Measurements from ENCODE around the gene RAB11FIP3.

The RAB11FIP3 gene

DNA sequence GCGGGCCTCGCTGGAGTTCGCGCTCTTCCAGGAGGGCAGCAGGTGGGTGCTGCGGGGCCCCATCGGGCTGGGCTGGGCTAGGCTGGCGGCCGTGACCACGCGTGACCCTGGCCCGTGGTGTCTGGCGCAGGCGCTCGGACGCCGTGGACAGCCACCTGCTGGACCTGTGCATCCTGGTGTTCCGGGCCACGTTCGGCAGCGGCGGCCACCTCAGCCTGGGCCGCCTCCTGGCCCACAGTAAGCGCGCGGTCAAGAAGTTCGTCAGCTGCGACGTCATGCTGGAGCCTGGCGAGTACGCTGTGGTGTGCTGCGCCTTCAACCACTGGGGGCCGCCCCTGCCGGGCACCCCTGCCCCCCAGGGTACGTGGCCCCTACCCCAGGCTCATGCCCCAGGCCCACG is 126.7 kb downstream of the RAB11FIP3 start:
- no peak for DNase-seq (ENCODE audit: low read depth in 2 of 2)

DNA sequence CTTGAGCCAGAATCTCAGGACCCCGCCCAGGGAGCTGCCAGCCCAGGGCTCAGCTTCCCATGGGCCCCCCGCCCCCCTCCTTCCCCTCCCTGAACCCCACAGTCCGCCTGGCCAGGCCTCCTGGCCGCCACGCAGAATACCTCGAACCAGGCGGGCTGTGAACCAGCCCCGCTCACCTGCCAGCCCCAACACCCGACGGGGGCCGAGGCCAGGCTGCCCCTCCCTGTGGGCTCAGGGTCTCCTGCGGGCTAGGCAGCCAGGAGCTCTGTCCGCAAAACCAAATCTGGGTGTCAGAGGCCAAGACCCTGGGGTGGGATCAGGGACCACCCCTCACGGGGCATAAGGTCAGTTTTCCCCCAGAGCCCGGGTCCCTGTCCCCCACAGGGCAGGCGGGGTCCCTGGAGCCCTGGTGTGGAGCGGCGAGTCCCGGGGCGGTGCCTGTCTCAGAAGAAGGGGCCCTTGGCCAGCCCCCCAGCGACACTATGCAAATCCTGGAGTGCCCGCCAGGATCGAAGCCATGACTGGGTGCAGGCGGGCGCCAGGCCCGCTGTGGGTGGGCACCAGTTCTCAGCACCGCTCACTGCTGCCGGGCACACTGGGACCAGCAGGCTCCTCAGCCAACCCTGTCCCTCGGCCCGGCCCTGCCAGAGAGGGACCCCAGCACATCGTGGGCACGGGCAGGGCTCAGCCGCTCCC is 128.3 kb downstream of the RAB11FIP3 start:
- DNase-seq (ENCODE audit: low read depth in 2 of 2), result no peak

- no peak for DNase-seq (ENCODE audit: low read depth in 2 of 2)
These were observed 128.8 kb downstream of the RAB11FIP3 start for GRCh38 chr16:554297-554621.

DNA sequence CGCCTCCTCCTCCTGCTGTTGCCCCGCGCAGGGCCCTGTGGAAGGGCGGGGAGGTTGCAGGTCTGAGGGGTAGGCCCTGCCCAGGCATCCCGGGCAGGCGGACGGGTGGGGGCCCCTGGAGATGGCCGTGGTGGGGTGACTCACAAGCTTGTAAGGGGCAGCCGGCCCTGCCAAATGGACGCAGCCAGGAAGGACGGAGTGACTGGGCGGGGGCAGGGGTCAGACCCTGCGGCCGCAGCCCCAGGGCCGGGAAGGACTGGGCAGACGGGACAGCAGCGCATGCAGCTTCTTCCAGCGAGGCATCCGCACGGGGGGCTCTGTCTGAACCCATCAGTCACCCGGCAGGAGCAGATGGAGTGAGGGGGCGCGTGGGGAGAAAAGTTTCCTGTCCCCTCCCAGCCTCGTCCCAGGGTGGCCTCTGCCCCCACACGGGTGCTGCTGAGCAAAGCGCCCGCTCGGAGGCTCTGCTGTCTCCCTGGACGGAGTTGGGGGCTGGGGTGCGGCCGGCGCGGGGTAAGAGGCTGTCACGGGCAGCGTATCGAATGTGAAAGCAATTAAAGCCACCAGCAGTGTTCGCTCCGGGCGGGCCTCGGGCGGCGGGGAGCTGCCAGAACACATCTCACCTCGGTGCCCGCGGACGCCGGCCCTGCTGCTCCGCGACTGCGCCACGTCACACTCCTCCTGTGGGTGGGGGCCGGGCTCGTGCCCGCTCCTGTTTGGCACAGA is 129.4 kb downstream of the RAB11FIP3 start:
- DNase-seq (ENCODE audit: low read depth in 2 of 2), result no peak

DNA sequence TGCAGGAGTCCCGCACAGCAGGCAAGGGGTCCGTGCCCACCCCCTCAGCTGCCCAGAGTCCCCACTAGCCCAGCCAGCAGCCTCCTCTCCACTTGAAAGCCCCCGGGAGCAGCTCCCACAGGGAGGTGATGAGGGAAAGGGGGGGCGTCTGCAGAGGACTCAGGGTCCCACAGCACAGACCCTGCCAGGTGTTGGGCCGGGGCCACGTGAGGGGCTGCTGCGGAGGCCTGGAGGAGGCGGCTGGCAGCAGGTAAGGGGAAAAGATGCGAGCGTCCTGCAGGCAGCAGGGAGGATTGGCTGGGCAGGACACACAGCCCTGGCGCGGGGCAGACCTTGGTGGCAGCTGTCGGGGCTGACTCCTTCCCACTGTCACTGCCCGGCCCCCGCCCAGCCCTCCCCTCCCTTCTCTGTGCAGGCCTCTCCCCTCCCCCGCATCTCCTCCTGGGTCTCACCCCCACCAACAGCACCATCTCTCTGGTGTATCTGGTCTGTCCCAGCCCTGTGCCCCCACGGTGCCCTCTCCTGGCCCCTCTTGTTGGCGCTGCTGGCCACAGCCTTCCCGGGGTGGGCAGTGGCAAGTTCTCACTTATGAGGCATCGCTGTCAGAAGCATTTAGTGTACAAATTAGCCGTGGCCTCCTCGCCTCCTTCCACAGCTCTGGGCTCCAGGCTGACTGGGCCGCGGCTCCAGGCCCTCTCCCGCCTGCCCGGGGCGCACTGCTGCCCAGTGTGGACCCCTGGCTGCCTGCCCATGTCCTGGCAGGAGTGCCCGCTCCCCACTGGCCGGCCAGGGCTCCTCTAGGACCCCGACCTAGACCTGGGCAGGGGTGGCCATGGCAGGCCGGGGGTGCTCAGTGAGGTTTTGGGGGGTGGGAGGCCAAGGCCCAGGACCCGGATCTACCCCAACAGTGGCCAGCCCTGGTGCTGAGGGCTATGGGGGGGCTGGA is 130.4 kb downstream of the RAB11FIP3 start:
- no peak for DNase-seq (ENCODE audit: low read depth in 2 of 2)

- DNase-seq (ENCODE audit: low read depth in 2 of 2), result no peak
These were observed 131.2 kb downstream of the RAB11FIP3 start for GRCh38 chr16:556474-557173.

GRCh38 chr16:557463-558297 is 132.2 kb downstream of the RAB11FIP3 start:
- no peak for DNase-seq (ENCODE audit: low read depth in 2 of 2)

- no peak for DNase-seq (ENCODE audit: low read depth in 2 of 2)
These were observed 133.0 kb downstream of the RAB11FIP3 start for GRCh38 chr16:558298-559020.

GRCh38 chr16:559021-559380 is 133.6 kb downstream of the RAB11FIP3 start:
- DNase-seq (ENCODE audit: low read depth in 2 of 2), result no peak

DNA sequence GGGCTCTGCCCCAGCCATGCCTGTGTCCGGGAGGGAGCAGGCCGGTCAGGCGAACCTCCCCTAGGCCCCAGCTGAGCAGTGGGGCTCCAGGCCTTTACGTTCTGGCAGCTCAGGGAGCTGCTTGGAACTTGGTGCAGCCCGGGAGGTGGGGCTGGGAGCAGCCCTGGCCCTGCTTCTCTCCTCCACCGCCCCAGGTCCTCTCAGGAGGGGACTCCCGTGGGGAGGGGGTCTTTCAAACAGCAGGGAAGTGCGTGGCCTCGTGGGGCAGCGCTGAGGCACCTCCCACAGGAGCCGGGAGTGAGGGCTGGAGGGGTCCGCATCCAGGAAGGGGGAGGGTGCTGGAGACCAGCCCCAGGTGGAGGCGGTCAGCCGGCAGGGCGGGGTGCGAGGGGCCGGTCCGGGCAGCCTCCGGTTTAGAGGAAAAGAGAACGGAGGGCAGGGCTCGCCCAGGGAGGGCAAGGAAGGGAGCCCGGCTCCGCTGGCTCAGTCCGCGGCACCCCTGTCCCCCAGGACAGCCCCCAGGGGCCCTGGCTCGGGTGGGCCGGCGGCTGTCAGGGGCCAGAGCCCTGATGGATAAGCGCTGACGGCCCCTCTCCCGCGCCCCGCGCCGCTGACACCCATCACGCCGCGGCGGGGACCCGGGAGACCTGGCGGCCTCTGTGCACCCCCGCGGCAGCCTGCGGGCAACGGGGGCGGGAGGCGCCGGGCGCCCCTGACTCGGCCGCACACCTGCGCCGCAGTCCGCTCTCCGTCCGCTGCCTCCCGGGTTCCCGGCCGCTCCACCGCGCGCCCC is 134.2 kb downstream of the RAB11FIP3 start:
- DNase-seq (ENCODE audit: low read depth in 2 of 2), result no peak

GRCh38 chr16:560204-560700 is 134.8 kb downstream of the RAB11FIP3 start, which contains the start of gene PRR35:
PRR35 (plus strand) TSS chr16:560394; CDS start chr16:563295, 2,901 bp downstream.
- no peak for DNase-seq (ENCODE audit: low read depth in 2 of 2)

- no peak for DNase-seq (ENCODE audit: low read depth in 2 of 2)
These were observed 135.4 kb downstream of the RAB11FIP3 start for GRCh38 chr16:560701-561412.

DNA sequence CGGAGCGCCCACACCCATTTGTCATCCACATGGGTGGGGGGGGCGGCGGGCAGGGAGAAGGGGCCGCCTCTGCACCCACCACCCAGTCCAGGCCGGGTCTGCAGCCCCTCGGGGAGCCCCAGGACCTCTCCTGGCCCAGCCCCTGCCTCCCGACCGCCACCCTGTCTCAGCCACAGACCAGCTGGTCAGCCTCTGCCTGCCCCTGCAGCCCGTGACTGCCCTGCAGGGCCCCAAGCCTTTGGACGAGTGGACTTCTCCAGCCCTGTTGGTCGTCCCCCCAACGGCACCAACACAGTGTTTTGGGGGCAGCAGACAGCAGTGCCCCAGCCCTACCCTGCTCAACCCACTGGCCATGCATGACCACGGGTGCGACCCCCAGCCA is 136.0 kb downstream of the RAB11FIP3 start:
- DNase-seq (ENCODE audit: low read depth in 2 of 2), result no peak

DNA sequence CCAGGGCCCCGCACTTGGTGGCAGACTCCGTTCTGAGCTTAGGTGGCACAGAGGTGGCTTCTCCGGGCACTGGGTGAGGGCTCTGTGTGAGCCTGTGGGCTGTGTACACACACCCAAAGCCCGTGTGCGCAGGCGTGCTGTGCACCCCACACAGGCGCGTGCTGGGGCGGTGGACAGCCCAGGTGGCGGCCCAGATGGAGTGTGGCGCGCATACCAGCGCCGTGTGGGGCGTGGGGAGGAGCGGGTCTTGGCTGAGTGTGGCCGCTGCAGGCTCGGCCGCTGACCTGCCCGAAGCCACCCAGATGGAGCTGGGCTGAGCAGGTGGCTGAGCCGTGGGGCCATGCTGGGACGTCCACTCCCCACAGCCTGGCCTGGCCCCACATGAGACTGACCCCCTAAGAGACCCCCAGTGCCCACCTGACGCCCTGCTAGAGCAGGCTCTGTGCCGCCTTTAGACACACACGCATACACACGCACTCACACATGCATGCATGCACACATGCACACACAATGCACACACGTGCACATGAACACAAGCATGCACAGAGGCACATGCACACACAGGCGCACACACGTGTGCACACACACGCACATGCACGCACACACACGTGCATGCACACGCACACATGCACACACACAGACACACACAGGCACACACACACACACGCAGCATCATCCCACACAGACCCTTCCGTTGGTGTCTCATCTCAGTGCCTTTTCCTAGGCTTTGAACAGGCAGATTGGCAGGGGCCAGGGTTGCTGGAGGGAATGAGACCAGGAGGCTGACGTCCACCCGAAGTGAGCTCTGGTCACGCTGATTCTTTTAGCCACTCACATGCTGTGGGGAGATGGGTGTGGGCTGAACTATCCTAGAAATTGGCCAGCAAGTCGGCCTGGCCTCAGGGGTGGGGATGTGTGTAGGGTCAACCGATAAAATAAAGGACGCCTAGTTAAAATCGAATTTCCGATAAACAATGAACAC is 136.8 kb downstream of the RAB11FIP3 start:
- no peak for DNase-seq (ENCODE audit: low read depth in 2 of 2)

GRCh38 chr16:563072-563644 is 137.7 kb downstream of the RAB11FIP3 start:
- DNase-seq (ENCODE audit: low read depth in 2 of 2), result no peak

DNA sequence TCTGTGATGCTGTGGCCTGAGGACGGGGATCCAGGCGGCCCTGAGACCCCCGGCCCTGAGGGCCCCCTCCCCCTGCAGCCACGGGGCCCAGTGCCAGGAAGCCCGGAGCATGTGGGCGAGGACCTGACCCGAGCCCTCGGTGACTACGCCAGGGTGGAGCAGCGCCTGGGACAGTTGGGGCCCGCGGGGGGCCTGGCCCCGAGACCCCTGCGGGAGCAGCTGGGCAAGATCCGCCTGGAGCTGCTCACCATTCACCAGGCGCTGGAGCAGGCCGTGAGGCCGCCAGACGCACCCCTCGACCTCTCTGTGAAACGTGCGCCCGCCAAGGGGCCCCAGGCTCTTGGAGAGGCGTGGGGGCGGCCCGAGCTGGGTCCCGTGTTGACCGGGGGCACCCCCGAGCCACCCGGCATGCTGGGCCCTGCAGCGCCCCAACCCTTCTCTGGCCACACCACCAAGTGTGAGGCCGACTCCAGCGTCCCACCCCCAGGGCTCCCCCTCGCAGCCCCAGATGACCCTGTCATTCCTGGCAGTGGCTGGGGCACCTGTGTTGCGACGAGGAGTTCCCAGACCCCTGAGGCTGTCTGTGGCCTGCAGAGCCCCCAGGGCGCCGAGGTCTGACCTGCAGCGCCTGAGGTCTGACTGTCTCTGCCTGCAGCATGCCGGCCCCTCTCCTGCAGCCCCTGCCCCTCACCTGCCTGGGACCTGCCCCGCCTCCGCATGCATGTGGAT is 139.4 kb downstream of the RAB11FIP3 start:
- DNase-seq (ENCODE audit: low read depth in 2 of 2), result no peak

Measured in fibroblast of skin of left quadriceps (primary cell).